ENCODE measurements around the gene HRAS.
A peak's percentile ranks its signal among the peaks of the same experiment; 100 is the strongest.

Gene HRAS
- 18.7 to 44.3 (median 22.5) reads per million in 3 experiments for total RNA-seq

- peak; percentile 96 for DNase-seq
Measured at GRCh38 chr11:535519-536454, at the start of gene HRAS. TSS of gene HRAS (minus strand) at chr11:535576.

DNA sequence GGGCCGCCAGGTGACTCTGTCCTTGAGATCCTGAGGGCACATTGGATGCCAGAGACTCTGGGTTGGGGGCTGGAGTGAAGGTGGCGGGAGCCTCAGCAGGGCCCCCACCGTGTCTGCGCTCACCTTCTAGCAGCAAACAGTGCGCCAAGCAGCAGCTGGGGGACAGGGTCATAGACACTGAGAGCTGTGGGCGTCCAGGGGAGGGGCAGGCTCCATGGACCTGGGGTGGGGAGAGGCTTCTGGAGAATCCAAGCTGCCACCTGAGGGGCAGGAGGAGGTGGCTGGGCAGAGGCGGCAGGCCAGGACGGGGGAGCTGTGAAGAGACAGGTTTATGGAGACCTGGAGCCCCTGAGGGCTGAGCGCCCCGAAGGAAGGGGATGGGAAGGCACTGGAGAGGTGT is 48.9 kb upstream of the HRAS start:
- DNase-seq = no peak

DNA sequence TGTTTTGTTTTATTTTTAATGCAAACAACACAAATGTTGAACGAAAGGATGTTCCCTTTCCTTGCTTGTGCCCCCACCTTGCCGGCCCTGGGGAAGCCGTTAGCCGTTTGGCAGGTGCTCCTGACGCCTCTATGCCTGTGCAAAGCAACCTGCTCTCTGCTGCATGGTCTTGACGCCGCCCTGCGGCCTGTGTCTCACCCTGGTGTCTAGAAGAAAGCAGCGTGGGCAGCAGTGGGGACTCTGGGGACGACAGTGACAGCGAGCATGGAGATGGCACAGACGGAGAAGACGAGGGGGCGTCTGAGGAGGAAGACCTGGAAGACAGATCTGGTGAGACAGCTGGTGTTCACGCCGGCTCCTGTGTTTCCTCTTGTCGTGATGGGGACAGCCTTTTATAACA is 46.4 kb upstream of the HRAS start:
- DNase-seq = no peak

- no peak for DNase-seq
Measured at GRCh38 chr11:581342-581741, 46.0 kb upstream of the HRAS start.

DNA sequence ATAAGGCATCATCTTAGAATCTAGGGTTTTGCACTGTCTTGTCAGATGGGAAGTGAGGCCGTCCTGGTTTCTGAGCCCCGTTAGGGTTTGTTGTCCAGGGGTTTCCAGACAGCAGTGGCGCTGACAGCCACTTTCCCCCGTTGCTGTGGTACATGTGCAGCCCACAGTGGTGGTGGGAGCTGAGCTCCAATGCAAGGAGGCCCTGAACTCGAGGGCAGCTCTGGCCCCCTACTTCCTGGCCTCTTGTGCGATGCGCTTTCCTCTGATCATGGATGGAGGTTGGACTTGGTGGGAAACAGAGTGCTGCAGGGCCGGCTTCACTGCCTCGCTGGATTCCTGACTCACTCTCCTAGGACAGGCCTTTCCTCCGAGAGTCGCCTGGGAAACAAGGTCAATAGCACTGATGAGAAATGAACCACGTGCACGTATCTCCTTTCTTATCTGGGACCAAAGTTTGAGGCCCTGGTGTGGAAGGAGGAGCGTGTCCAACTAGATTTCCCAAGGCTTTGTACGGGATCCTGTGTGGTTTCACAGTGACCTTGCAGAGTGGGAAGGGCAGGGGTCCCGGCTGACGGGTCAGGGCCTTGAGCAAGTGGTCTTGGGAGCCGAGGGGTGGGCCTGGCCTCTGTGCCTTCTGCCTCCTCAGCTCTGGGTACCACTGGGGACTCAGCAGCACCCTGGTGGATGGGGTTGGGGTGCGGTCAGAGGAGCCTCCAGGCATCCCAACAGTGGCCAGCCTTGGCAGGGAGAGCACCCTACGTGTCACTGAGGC is 44.6 kb upstream of the HRAS start:
- no peak for DNase-seq

DNA sequence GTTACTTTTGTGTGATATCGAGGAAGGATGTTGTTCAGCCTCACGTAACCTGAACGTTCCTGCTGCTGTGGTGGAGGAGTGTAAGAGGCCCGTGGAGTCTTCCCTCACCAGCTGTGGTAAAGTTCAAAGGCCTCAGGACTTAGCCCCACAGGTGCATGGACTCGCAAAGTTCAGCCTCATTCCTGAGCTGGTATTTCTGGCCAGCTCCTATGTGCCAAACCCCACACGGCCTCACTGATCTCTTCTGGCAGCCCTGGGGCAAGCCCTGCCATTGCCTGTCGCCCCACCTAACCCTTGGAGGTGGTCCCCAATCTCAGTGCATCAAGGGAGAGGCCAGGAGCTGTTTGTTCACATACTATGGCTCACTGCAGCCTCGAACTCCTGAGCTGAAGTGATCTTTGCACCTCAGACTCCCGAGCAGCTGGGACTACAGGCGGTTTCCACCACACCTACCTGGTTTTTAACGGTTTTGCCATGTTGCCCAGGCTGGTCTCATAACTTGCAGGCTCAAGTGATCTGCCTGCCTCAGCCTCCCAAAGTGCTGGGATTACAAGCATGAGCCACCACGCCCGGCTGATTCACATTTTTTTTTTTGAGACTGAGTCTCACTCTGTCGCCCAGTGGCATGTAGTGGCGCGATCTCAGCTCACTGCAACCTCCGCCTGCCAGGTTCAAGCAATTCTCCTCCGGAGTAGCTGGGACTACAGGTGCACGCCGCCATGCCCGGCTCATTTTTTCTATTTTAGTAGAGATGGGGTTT is 43.1 kb upstream of the HRAS start:
- no peak for DNase-seq

DNA sequence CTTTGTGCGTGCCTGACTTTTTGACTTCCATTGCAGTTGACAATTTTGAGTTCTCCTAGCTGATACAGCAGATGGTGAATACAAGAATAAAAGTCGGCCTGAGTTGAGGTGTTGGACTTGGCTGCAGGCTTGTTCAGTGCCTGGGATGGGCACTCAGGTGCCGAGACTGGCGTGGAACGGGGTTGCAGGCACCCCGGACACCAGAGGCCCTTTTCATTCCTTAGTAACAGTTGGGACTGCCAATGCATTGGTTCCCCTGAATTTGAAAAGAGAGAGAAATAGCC is 42.2 kb upstream of the HRAS start:
- no peak for DNase-seq

DNA sequence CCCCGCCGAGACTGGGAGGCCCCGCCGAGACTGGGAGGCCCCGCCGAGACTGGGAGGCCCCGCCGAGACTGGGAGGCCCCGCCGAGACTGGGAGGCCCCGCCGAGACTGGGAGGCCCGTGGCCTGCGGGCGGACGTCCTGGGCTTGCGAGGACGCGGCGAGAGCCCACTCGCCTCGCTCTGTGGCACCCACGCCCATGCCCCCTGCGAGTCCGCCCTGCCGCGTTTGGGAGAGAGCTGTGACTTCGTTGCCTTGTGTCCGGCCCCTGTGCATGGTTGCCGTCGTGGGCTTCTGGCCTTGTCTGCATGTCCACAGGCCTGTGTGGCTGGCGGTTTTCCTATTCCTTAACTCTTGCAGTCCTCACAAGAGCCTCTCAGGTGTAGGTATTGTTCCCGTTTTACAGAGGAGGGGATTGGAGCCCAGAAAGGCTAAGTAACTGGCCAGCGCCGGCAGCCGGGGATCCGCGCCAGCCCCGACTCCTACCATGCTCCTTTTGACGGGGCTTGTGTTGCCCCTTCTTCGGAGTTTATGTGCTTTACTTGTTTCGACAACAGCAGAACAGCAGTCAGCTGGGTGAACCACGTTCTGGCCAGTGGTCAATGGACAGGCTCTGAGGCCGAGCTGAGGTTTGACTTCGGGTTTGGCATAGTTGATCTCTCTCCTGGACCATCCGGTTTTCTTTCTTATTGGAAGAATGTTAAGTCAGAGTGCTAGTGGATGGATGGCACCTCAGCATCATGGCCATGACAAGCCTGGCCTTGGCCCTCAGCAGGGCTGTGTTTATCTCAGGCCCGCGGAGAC is 41.6 kb upstream of the HRAS start:
- no peak for DNase-seq

- peak; percentile 95 for DNase-seq
Measured at GRCh38 chr11:575996-576768, 40.8 kb upstream of the HRAS start, which contains the start of gene PHRF1. TSS of gene PHRF1 (plus strand) at chr11:576470. CDS start at chr11:581513, 5,043 bp downstream.

- no peak for DNase-seq
Measured at GRCh38 chr11:575313-575995, 40.1 kb upstream of the HRAS start.

GRCh38 chr11:574632-575312 is 39.4 kb upstream of the HRAS start:
- no peak for DNase-seq

DNA sequence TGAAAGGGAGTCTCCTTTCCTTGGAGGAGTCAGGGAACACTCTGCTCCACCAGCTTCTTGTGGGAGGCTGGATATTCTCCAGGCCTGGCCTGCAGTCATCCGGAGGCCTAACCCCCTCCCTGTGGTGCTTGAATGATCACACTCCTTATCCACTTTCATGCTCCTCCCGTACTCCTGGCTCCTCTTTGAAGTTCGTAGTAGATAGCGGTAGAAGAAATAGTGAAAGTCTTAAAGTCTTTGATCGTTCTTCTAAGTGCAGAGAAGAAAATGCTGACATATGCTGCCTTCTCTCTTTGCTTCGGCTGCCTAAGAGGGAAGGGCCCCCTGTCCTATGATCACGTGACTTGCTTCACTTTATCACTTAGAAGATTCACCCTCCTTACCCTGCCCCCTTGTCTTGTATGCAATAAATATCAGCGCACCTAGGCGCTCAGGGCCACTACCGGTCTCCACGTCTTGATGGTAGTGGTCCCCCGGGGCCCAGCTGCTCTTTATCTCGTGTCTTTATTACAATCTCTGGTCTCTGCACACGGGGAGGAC is 38.7 kb upstream of the HRAS start:
- DNase-seq = peak; percentile 48

GRCh38 chr11:573146-573759 is 37.9 kb upstream of the HRAS start:
- DNase-seq = no peak

- no peak for DNase-seq
Measured at GRCh38 chr11:571802-572185, 36.4 kb upstream of the HRAS start.

DNA sequence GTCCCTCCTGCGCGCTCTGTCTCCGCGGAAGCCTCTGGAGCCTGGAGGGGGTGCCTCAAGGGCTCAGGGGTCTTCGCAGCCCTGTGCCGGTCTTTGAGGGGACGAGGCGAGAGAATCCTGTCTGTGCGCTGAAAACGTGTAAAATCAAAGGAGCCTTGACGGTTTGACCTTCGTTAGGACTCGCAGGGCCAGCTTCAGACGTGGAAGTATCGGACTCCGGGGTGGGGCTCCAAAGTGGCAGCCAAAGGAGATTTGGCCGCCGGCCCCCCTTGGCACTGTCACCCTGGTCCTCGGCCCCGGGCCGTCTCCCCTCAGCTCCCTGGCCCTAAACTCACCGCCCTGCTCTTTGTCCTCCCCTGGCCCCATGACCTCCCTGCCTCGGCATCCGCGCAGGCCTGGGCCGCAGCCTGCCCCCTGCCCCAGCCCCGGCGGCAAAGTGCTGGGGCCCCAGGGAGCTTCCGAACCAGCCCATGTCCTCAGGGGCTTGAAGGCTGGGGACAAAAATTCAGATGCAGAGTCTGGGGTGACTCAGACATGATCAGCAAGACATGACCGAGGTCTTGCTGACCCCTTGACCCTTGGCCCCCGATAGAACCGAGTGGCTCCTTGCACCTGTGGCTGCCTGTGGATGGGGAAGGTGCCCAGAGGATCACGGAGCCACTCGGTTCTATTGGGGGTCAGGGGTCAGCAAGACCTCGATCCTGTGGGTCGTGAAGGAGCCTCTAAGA is 33.9 kb upstream of the HRAS start:
- no peak for DNase-seq

- DNase-seq = peak; percentile 96
Measured at GRCh38 chr11:568306-569157, 33.2 kb upstream of the HRAS start.

- DNase-seq = no peak
Measured at GRCh38 chr11:567629-568292, 32.4 kb upstream of the HRAS start.
